GM12891 (cell line): ENCODE measurements around the gene THEM4.
A peak's percentile ranks its signal among the peaks of the same experiment; 100 is the strongest.
"Not testable (repeated sequence)": the region's sequence is repeated elsewhere in the genome, so short reads cannot be mapped to it uniquely, and the experiment has no call there.

ENCODE experiments used
- DNase-seq: peaks from one replicate; pipeline ENCODE4 v3.0.0; 2011; ENCODE audit warnings: low spot score; ENCODE audit not compliant: insufficient read length
- FAIRE-seq: peaks from 2 replicates; lab custom pipeline; 2011; peaks lifted over from hg19 to GRCh38; lab: Jason Lieb, UNC
- PAX5 ChIP-seq: IDR thresholded peaks from 2 replicates; pipeline ENCODE4 v1.6.1; 2011; ENCODE audit warnings: low read length, moderate library complexity, mild to moderate bottlenecking; ENCODE audit not compliant: insufficient read depth, severe bottlenecking
- POLR2A ChIP-seq: IDR thresholded peaks from 2 replicates; pipeline ENCODE4 v1.6.1; 2011; ENCODE audit warnings: low read depth, low read length, control low read depth
- POLR2AphosphoS5 ChIP-seq: IDR thresholded peaks from 2 replicates; pipeline ENCODE4 v1.6.1; 2011; ENCODE audit warnings: low read depth, low read length, control low read depth
- POU2F2 ChIP-seq: IDR thresholded peaks from 2 replicates; pipeline ENCODE4 v1.6.1; 2011; ENCODE audit warnings: low read depth, mild to moderate bottlenecking, control low read depth, low read length, moderate library complexity
- SPI1 ChIP-seq: IDR thresholded peaks from 2 replicates; pipeline ENCODE4 v1.6.1; 2011; ENCODE audit warnings: low read depth, low read length, control low read depth
- TAF1 ChIP-seq: IDR thresholded peaks from 2 replicates; pipeline ENCODE4 v1.6.1; 2011; ENCODE audit warnings: low read depth, low read length, control low read depth

Gene THEM4

GRCh38 chr1:151898519-151898991 lies 10.8 kb downstream of the THEM4 start:
- DNase-seq (no peak), FAIRE-seq (no peak)
- TF ChIP-seq POLR2A (no peak), POU2F2 (no peak), POLR2AphosphoS5 (no peak), PAX5 (no peak), TAF1 (no peak), SPI1 (no peak)

GRCh38 chr1:151897991-151898431 lies 11.3 kb downstream of the THEM4 start:
- FAIRE-seq, result no peak
- TF ChIP-seq SPI1, result no peak
- no peak for TF ChIP-seq POLR2AphosphoS5
- TF ChIP-seq POLR2A, result no peak
- TF ChIP-seq POU2F2, result no peak
- TF ChIP-seq PAX5, result no peak
- no peak for TF ChIP-seq TAF1
- no peak for DNase-seq

- FAIRE-seq, result no peak
- TF ChIP-seq POLR2A (no peak), POLR2AphosphoS5 (no peak), PAX5 (no peak), SPI1 (no peak), TAF1 (no peak), POU2F2 (no peak)
Observed at GRCh38 chr1:151893176-151893924, 16.0 kb downstream of the THEM4 start.

GRCh38 chr1:151892190-151892589 lies 17.1 kb downstream of the THEM4 start:
- no peak for DNase-seq
- TF ChIP-seq TAF1 (no peak), SPI1 (no peak), POLR2AphosphoS5 (no peak), POLR2A (no peak), POU2F2 (no peak)
- FAIRE-seq, result no peak

More at GRCh38 chr1:151893176-151893924, 16.0 kb downstream of the THEM4 start:
- no peak for DNase-seq

- FAIRE-seq (no peak), DNase-seq (no peak)
- no peak for TF ChIP-seq SPI1
- no peak for TF ChIP-seq TAF1
- no peak for TF ChIP-seq PAX5
- TF ChIP-seq POLR2AphosphoS5, result no peak
Observed at GRCh38 chr1:151891512-151891911, 17.8 kb downstream of the THEM4 start.

GRCh38 chr1:151888972-151889570 lies 20.2 kb downstream of the THEM4 start:
- no peak for TF ChIP-seq PAX5
- TF ChIP-seq POLR2A, result no peak
- TF ChIP-seq POLR2AphosphoS5, result no peak
- TF ChIP-seq SPI1, result no peak
- no peak for TF ChIP-seq POU2F2
- no peak for TF ChIP-seq TAF1
- no peak for FAIRE-seq
- no peak for DNase-seq

- no peak for FAIRE-seq
- TF ChIP-seq PAX5, result no peak
- TF ChIP-seq TAF1, result no peak
- no peak for TF ChIP-seq POLR2A
- no peak for TF ChIP-seq SPI1
- no peak for TF ChIP-seq POU2F2
- TF ChIP-seq POLR2AphosphoS5, result no peak
- DNase-seq, result no peak
Observed at GRCh38 chr1:151887028-151887427, 22.3 kb downstream of the THEM4 start.

GRCh38 chr1:151885479-151885878 lies 23.8 kb downstream of the THEM4 start:
- DNase-seq, result no peak
- TF ChIP-seq POLR2A (no peak), POLR2AphosphoS5 (no peak), SPI1 (no peak), PAX5 (no peak), TAF1 (no peak), POU2F2 (no peak)
- no peak for FAIRE-seq

- FAIRE-seq, DNase-seq: not testable (repeated sequence)
Observed at GRCh38 chr1:151884879-151885278, 24.4 kb downstream of the THEM4 start.

- FAIRE-seq, DNase-seq: not testable (repeated sequence)
- TF ChIP-seq SPI1, result peak; percentile 20; the same call in 1 of the 2 replicates
Observed at GRCh38 chr1:151884445-151884844, 24.9 kb downstream of the THEM4 start.

- not testable (repeated sequence) for FAIRE-seq, DNase-seq
Observed at GRCh38 chr1:151883898-151884297, 25.4 kb downstream of the THEM4 start.

- DNase-seq, FAIRE-seq: not testable (repeated sequence)
Observed at GRCh38 chr1:151882918-151883317, 26.4 kb downstream of the THEM4 start.
